Measurements from ENCODE around the gene FOXRED1. TPM values are rescaled to one million over a fixed set of nuclear protein-coding genes. Genes with fewer than 3 reads are reported as not detected.

Gene FOXRED1
- total RNA-seq: 17.9 and 18.4 TPM in 2 replicates

DNA sequence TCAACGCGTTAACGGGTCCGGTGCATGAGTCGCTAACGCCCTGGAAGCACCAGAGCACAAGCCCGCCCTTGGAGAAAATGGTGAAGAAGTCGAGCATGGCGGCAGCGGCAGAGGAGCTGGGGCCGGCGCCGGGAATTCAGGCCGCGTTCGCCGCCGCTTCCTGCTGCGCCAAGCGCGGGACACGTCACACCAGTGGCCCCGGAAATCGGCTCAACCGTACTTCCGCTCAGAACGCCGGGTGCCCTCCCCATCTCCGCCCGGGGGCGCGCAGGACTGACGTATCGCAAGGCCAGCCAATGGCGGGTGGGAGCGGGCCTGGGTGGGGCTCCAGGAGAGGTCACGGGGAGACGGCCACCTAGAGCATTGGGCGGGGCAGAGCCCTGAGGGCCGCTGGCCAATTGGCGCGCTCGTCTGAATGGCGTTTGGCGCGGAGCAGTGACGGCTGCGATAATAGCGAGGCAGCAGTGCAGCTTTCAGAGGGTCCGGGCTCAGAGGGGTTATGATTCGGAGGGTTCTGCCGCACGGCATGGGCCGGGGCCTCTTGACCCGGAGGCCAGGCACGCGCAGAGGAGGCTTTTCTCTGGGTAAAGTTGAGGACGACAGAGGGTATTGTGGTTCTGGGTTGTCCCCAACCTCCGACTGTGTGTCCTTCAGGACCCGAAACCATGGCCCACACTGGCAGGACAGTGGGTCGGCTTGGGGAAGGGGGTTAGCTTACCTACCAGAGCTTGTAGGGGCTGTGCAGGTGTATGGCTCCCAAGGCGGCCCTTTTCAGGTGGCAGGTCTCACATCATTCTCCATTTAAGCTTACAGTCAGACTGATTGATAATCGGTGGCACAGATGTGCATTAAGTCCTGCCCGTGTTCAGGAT lies at the start of gene FOXRED1, which contains the start of gene SRPRA:
Gene FOXRED1, plus strand, starts transcription at position 447 of the 872 bp plus-strand sequence. Its CDS starts 53 bp downstream, at position 500.
Gene SRPRA, minus strand, starts transcription at position 188 of the 872 bp plus-strand sequence. Its CDS starts 91 bp downstream, at position 97.

DNA sequence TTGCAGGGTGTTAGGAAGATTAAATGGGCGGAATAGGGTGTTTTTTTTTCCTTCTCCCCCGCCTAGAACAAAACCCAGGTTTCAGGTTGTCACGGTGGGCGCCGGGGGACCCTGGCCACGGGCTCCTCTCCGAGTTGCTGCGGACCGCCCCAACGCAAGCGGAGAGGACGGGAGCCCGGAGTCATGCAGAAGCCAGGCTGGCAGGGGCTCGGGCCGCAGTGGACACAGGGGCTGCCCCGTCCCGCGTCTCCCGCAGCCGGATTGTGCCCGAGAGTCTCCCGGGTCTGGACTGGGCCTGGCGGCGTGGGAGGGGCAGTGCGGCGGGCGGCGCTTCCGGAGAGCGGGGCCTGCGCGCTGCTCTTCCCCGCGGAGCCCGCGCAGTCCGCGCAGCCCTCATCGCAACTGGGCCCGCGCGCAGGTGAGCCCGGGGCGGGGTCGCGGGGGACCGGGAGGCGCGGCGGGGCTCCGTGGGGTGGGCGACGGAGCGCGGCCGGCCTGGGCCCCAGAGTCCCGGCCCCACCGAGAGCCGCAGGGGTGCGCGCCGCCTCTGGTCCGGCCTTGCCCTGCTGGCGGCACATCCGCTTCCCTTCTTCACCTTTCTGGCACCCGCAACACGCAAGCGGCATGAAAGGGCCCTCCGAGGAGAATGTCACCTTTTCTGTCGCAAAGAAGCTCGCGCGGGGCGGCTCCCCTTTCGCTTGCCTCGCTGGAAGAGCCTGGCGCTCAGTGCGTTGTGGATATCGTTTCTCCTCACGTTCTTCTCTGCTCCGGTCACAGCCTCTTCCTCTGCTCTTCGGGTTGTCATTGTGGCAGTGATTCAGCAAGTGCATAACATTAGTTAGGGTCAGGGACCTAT lies 14.0 kb downstream of the FOXRED1 start, which contains the start of gene TIRAP:
Gene TIRAP, plus strand, starts transcription at position 358 of the 856 bp plus-strand sequence. CDS start 7,802 bp downstream, outside the sequence.

DNA sequence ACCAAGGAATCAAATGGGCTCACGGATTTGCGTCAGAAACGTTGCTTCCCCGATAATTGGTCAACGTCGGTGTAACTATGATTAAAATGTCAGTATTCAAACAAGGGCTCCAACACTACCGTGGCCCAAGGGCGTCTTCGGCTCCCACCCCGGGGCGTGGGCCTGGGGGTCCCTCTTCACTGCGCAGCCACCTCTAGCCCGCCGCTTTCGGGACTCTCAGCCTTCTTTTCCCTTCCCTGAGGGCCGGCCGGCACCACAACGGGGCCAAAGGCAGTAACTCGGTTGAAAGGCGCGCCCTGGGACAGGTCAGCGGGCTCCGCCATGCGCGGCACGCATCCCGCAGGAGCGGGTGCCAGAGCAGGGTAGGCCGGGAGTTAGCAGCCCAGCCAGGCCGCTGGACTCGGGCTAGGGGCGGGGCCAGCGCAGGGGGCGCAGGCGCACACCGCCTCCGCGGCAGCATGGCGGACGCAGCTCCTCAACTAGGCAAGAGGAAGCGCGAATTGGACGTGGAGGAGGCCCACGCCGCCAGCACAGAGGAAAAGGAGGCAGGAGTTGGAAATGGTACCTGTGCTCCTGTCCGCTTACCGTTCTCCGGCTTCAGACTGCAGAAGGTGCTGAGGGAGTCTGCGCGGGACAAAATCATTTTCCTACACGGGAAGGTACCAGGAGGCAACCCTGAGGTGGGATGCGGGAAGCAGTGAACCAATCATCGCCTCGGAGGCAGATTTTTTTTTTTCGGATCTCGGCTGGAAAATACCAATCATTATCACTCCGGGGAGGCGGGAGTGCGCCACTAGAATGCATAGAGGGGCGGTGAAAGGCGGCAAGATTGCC lies 34.9 kb downstream of the FOXRED1 start, which contains the start of gene DCPS:
Gene DCPS, plus strand, starts transcription at position 438 of the 834 bp plus-strand sequence. Its CDS starts 21 bp downstream, at position 459.

Other genes starting within 250 kb of the FOXRED1 start
- 1.9 and 2.6 TPM in 2 replicates for gene CDON, start 206.3 kb upstream of the FOXRED1 start, total RNA-seq
- 32.8 and 42.9 TPM in 2 replicates for gene RPUSD4, start 57.5 kb upstream of the FOXRED1 start, total RNA-seq
- gene FAM118B, start 57.4 kb upstream of the FOXRED1 start, total RNA-seq: 32.5 and 38.8 TPM in 2 replicates
- 40.0 and 40.6 TPM in 2 replicates for gene SRPRA, start 259 bp upstream of the FOXRED1 start, total RNA-seq
- 1.9 and 2.9 TPM in 2 replicates for gene TIRAP, start 13.9 kb downstream of the FOXRED1 start, total RNA-seq
- gene DCPS, start 34.9 kb downstream of the FOXRED1 start, total RNA-seq: 9.7 and 16.1 TPM in 2 replicates
- gene ST3GAL4, start 86.5 kb downstream of the FOXRED1 start, total RNA-seq: 21.9 and 26.3 TPM in 2 replicates